ENCODE results near the gene SHISA9. TPM values are rescaled to one million over a fixed set of nuclear protein-coding genes. Genes with fewer than 3 reads are reported as not detected.

The SHISA9 gene
- total and polyA plus RNA-seq, 2 donors (not counting 1 experiment from before 2014, with no cell fraction given), result 0.03 to 0.07 TPM

- Mint-ChIP-seq H3K27me3 (peaks cover 3% of the 10 kb centered on the region), H3K9me3 (ENCODE audit: insufficient read depth) (peaks cover 2% of the 10 kb centered on the region), H3K27ac (no peak overlapping the region), H3K4me3 (no peak overlapping the region), H3K4me1 (no peaks in the 10 kb centered on the region)
- Histone ChIP-seq H3K27ac (ENCODE audit: low read length in 2 of 2) (no peak overlapping the region), H3K4me2 (replicated peaks; ENCODE audit: low read depth, low read length, poor library complexity, severe bottlenecking) (no peak overlapping the region), H3K36me3 (replicated peaks in 1 of 2; ENCODE audit: control extremely low read depth in 1 of 2, control insufficient read depth in 1 of 2, extremely low read depth in 1 of 2, insufficient read depth in 2 of 2, low read length in 1 of 2) (no peaks in the 10 kb centered on the region), H2AFZ (ENCODE audit: insufficient read depth, low read depth, low read length, poor library complexity, severe bottlenecking) (no peak overlapping the region), H3K4me1 (ENCODE audit: control insufficient read depth in 2 of 2, insufficient read depth in 2 of 2, low read length in 2 of 2) (no peaks in the 10 kb centered on the region), H3K9me3 (ENCODE audit: control extremely low read depth in 1 of 3, control insufficient read depth in 2 of 3, insufficient read depth in 1 of 3, low read length in 2 of 3) (no peaks in the 10 kb centered on the region), H3K79me2 (ENCODE audit: control insufficient read depth, insufficient read depth, low read length) (no peaks in the 10 kb centered on the region), H3K4me3 (ENCODE audit: control extremely low read depth in 1 of 5, extremely low read depth in 1 of 5, insufficient read depth in 1 of 5, low read depth in 2 of 5, low read length in 4 of 5) (no peak overlapping the region), H4K20me1 (ENCODE audit: control insufficient read depth, insufficient read depth, low read length, poor library complexity, severe bottlenecking) (no peaks in the 10 kb centered on the region), H3K9ac (ENCODE audit: low read length) (no peak overlapping the region), H3K27me3 (replicated peaks in 1 of 4; ENCODE audit: control extremely low read depth in 1 of 4, control insufficient read depth in 3 of 4, insufficient read depth in 4 of 4, low read length in 3 of 4) (peaks cover 0 to 5% (median 0%) of the 10 kb centered on the region in 4 experiments)
- ATAC-seq (ENCODE audit: low read depth) (no peak), DNase-seq (no peak)
- CTCF ChIA-PET, result no interaction called here
- POLR2A ChIA-PET, result no interaction called here
- WGBS (ENCODE audit: insufficient coverage), result 25% methylated on average over 5 of the region's 5 CpGs
- intact Hi-C loops (cut with micrococcal nuclease), result no loop called here
- no peak for TF ChIP-seq EZH2 (IDR thresholded peaks at IDR 0.05; ENCODE audit: borderline replicate concordance, insufficient read depth, low read depth, low read length, poor library complexity, severe bottlenecking)
Measured at GRCh38 chr16:13186813-13187212, 285.4 kb downstream of the SHISA9 start.

DNA sequence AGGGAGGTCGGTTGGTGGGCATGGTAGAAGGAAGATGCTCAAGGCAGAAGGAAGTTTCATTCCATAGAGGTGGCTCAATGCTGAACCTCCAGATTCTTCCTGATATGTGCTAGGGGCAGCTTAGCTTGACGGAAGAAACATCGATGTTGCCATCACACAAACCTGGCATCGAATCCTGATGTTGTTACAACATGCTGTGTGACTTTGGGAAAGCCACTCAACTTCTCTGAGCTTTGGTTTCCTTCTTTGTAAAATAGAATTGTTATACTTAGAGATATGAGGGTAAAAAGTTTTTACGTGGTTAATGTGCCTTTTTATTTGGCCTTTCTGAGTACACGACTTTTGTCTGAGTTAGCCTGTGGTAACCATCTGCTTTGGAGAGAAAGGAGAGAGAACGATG lies 287.9 kb downstream of the SHISA9 start:
- intact Hi-C loops (cut with micrococcal nuclease), result no loop called here
- no peak overlapping the region for H3K4me3 ChIP-seq (ENCODE audit: control extremely low read depth in 1 of 5, extremely low read depth in 1 of 5, insufficient read depth in 1 of 5, low read depth in 2 of 5, low read length in 4 of 5)
- no peak for ATAC-seq (ENCODE audit: low read depth)
- no peak for DNase-seq
- H3K9ac ChIP-seq (ENCODE audit: low read length), result no peak overlapping the region
- TF ChIP-seq, protein P1, sequence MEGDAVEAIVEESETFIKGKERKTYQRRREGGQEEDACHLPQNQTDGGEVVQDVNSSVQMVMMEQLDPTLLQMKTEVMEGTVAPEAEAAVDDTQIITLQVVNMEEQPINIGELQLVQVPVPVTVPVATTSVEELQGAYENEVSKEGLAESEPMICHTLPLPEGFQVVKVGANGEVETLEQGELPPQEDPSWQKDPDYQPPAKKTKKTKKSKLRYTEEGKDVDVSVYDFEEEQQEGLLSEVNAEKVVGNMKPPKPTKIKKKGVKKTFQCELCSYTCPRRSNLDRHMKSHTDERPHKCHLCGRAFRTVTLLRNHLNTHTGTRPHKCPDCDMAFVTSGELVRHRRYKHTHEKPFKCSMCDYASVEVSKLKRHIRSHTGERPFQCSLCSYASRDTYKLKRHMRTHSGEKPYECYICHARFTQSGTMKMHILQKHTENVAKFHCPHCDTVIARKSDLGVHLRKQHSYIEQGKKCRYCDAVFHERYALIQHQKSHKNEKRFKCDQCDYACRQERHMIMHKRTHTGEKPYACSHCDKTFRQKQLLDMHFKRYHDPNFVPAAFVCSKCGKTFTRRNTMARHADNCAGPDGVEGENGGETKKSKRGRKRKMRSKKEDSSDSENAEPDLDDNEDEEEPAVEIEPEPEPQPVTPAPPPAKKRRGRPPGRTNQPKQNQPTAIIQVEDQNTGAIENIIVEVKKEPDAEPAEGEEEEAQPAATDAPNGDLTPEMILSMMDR (IDR thresholded peaks at IDR 0.05), result no peak
- TF ChIP-seq EZH2 (IDR thresholded peaks at IDR 0.05; ENCODE audit: borderline replicate concordance, insufficient read depth, low read depth, low read length, poor library complexity, severe bottlenecking), result no peak
- H3K36me3 ChIP-seq (replicated peaks in 1 of 2; ENCODE audit: control extremely low read depth in 1 of 2, control insufficient read depth in 1 of 2, extremely low read depth in 1 of 2, insufficient read depth in 2 of 2, low read length in 1 of 2), result no peaks in the 10 kb centered on the region
- H3K9me3 ChIP-seq (ENCODE audit: control extremely low read depth in 1 of 3, control insufficient read depth in 2 of 3, insufficient read depth in 1 of 3, low read length in 2 of 3), result peaks cover 0 to 5% (median 1%) of the 10 kb centered on the region in 3 donors
- Mint-ChIP-seq H3K9me3 (ENCODE audit: insufficient read depth) (peaks cover under 1% of the 10 kb centered on the region), H3K4me3 (no peak overlapping the region), H3K4me1 (no peaks in the 10 kb centered on the region), H3K27ac (no peak overlapping the region), H3K27me3 (peaks cover 3% of the 10 kb centered on the region)
- no peaks in the 10 kb centered on the region for H3K4me1 ChIP-seq (ENCODE audit: control insufficient read depth in 2 of 2, insufficient read depth in 2 of 2, low read length in 2 of 2)
- H3K27me3 ChIP-seq (replicated peaks in 1 of 4; ENCODE audit: control extremely low read depth in 1 of 4, control insufficient read depth in 3 of 4, insufficient read depth in 4 of 4, low read length in 3 of 4), result peaks cover 0 to 5% (median 0%) of the 10 kb centered on the region in 4 experiments
- ChIA-PET CTCF (no interaction called here), POLR2A (no interaction called here)
- H3K27ac ChIP-seq (ENCODE audit: low read length in 2 of 2), result no peak overlapping the region
- H2AFZ ChIP-seq (ENCODE audit: insufficient read depth, low read depth, low read length, poor library complexity, severe bottlenecking), result no peak overlapping the region
- 92% methylated on average over 7 of the region's 7 CpGs for WGBS (ENCODE audit: insufficient coverage)
- H4K20me1 ChIP-seq (ENCODE audit: control insufficient read depth, insufficient read depth, low read length, poor library complexity, severe bottlenecking), result no peaks in the 10 kb centered on the region
- H3K79me2 ChIP-seq (ENCODE audit: control insufficient read depth, insufficient read depth, low read length), result no peaks in the 10 kb centered on the region
- H3K4me2 ChIP-seq (replicated peaks; ENCODE audit: low read depth, low read length, poor library complexity, severe bottlenecking), result no peak overlapping the region
